OCI-LY3 (cell line): ENCODE measurements around the gene SNAP25.

Source experiments
- H2AFZ ChIP-seq: fragments of 200-600, 300-600 bp; shearing (Covaris generic); 2 replicates; pipeline ENCODE4 v1.6.0; 2014; ENCODE audit warnings: antibody characterized with exemption, low read depth, low read length
- H3K27ac ChIP-seq: fragments of 200-600, 300-600 bp; sonication (generic); 2 replicates; pipeline ENCODE4 v1.5.1; 2014; ENCODE audit warnings: mild to moderate bottlenecking, low read length, moderate library complexity, mixed read lengths
- H3K27me3 ChIP-seq: fragments of 200-600, 300-600 bp; sonication (generic); 2 replicates; pipeline ENCODE4 v1.6.1; 2014; ENCODE audit warnings: low read depth, low read length, mixed read lengths
- H3K36me3 ChIP-seq: fragments of 200-600, 300-600 bp; sonication (generic); replicated peaks from 2 replicates; pipeline ENCODE3; 2014; ENCODE audit warnings: low read depth, low read length, mixed read lengths
- H3K4me1 ChIP-seq: fragments of 300-600, 200-600 bp; sonication (generic); 2 replicates; pipeline ENCODE4 v1.6.1; 2014; ENCODE audit warnings: low read length, mixed read lengths
- H3K4me2 ChIP-seq: fragments of 200-600, 300-600 bp; sonication (generic); 2 replicates; pipeline ENCODE4 v1.6.1; 2014; ENCODE audit warnings: low read length, mixed read lengths
- H3K4me3 ChIP-seq: fragments of 300-600, 200-600 bp; sonication (generic); 2 replicates; pipeline ENCODE4 v1.5.1; 2014; ENCODE audit warnings: antibody characterized with exemption, mild to moderate bottlenecking, low read length, moderate library complexity
- H3K79me2 ChIP-seq: fragments of 300-600, 200-600 bp; shearing (Covaris generic); 2 replicates; pipeline ENCODE4 v1.6.1; 2014; ENCODE audit warnings: mild to moderate bottlenecking, low read length, mixed read lengths
- H3K9ac ChIP-seq: fragments of 300-600, 200-600 bp; shearing (Covaris generic); 2 replicates; pipeline ENCODE4 v1.6.0; 2014; ENCODE audit warnings: mild to moderate bottlenecking, low read length, moderate library complexity
- H3K9me3 ChIP-seq: fragments of 200-600, 300-600 bp; shearing (Covaris generic); 2 replicates; pipeline ENCODE4 v1.6.1; 2014; ENCODE audit warnings: low read length, mixed read lengths; ENCODE audit not compliant: insufficient read depth
- H4K20me1 ChIP-seq: fragments of 200-600, 300-600 bp; sonication (generic); 2 replicates; pipeline ENCODE4 v1.6.1; 2016; ENCODE audit warnings: low read length, mixed read lengths; ENCODE audit not compliant: insufficient read depth
- EZH2phosphoT487 ChIP-seq: fragments of 200-600 bp; shearing (Covaris generic); IDR thresholded peaks from 2 replicates; pipeline ENCODE4 v1.6.1; 2018; ENCODE audit warnings: antibody characterized with exemption, mixed run types, low read depth
- TF ChIP-seq, protein P1 (sequence below): fragments of 200-600, 300-600 bp; sonication (generic); IDR thresholded peaks from 2 replicates; pipeline ENCODE4 v1.5.1; 2014; ENCODE audit warnings: antibody characterized with exemption, low read length, low read depth

The SNAP25 gene

DNA sequence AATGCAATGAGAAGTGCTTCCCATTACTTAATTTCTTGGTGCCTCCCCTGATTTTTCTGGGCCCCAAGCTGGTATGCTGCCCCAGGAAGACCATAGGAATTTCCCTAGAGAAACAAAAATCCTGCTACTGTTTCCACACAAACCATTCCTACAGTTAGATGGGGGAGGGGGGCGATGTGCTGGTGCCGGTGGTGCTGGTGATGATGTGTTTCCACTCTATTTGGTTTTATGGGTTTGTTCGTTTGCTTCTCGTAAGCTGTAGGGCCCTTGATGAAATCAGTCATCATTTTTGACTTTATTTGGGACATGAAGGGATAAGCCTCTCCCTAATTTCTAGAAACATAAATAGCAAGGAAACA lies 110.2 kb downstream of the SNAP25 start:
- peak overlapping the region; percentile 78 for H3K4me2 ChIP-seq
- TF ChIP-seq, protein P1, sequence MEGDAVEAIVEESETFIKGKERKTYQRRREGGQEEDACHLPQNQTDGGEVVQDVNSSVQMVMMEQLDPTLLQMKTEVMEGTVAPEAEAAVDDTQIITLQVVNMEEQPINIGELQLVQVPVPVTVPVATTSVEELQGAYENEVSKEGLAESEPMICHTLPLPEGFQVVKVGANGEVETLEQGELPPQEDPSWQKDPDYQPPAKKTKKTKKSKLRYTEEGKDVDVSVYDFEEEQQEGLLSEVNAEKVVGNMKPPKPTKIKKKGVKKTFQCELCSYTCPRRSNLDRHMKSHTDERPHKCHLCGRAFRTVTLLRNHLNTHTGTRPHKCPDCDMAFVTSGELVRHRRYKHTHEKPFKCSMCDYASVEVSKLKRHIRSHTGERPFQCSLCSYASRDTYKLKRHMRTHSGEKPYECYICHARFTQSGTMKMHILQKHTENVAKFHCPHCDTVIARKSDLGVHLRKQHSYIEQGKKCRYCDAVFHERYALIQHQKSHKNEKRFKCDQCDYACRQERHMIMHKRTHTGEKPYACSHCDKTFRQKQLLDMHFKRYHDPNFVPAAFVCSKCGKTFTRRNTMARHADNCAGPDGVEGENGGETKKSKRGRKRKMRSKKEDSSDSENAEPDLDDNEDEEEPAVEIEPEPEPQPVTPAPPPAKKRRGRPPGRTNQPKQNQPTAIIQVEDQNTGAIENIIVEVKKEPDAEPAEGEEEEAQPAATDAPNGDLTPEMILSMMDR = no peak
- no peak for TF ChIP-seq EZH2phosphoT487

DNA sequence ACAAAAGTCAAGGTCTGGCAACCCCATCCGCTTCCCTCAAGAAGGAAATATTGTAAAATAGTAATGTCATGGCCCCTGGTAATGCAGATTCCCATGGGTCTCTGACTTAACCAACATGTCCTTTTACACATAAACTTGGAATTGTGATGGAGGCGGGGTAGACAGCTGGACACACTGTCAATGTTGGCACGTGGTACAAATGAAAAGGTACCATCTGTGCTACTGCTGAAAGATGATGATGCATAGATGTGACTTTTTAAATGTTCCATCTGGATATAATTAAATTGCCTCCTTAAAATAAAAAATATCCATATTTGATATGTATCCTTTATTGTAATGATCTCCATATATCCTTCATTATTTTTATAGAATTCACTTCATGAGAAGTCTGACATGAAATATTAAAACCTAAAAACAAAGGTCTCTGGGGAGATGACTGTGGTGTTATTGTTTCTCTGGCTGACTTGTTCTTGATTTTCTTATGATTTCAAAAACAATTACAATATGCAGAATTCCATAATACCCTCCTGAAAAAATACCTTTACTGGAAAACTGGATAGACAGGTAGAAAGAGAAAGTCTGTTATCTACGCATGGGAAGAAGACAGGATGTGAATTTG lies 110.9 kb downstream of the SNAP25 start:
- H4K20me1 ChIP-seq = no peaks in the 10 kb centered on the region
- no peaks in the 10 kb centered on the region for H3K36me3 ChIP-seq
- no peak overlapping the region for H3K27ac ChIP-seq
- H3K4me2 ChIP-seq = no peak overlapping the region
- H3K4me3 ChIP-seq = no peak overlapping the region
- TF ChIP-seq, protein P1 = no peak
- TF ChIP-seq EZH2phosphoT487 = no peak
- H3K4me1 ChIP-seq = peaks cover 5% of the 10 kb centered on the region; the same call in 1 of the 2 replicates
- H2AFZ ChIP-seq = no peak overlapping the region
- H3K9ac ChIP-seq = no peak overlapping the region
- H3K27me3 ChIP-seq = peaks cover 32% of the 10 kb centered on the region
- no peaks in the 10 kb centered on the region for H3K9me3 ChIP-seq
- H3K79me2 ChIP-seq = no peaks in the 10 kb centered on the region

More for the DNA sequence above, 110.2 kb downstream of the SNAP25 start:
- Histone ChIP-seq H3K36me3 (no peaks in the 10 kb centered on the region), H3K9me3 (no peaks in the 10 kb centered on the region), H3K27ac (no peak overlapping the region), H3K4me3 (peak overlapping the region; percentile 75), H2AFZ (peak overlapping the region; percentile 43; the same call in 1 of the 2 replicates), H3K79me2 (no peaks in the 10 kb centered on the region), H3K9ac (peak overlapping the region; percentile 37; the same call in 1 of the 2 replicates), H3K27me3 (peaks cover 27% of the 10 kb centered on the region), H4K20me1 (no peaks in the 10 kb centered on the region), H3K4me1 (peaks cover 5% of the 10 kb centered on the region; the same call in 1 of the 2 replicates)

DNA sequence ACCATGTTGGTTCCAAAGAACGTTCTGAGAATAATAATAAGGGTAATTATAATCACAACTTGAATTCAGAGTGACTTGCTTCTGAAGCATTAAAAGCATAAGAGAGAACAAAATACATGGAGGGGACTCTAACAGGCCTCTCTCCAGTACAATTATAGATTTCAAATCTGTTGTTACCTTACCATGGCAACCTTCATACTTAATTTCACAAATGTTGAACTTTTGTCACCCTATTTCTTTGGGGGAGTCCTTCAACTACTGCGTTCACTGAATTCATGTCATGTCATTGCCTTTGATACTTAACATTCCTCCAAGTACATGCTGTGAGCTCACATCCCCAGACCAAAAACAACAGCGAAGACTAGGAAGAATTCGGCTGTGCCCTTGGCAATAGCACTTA lies 111.4 kb downstream of the SNAP25 start:
- H3K27me3 ChIP-seq = peaks cover 30% of the 10 kb centered on the region
- H3K27ac ChIP-seq = no peak overlapping the region
- no peaks in the 10 kb centered on the region for H3K79me2 ChIP-seq
- H3K9ac ChIP-seq = no peak overlapping the region
- no peaks in the 10 kb centered on the region for H4K20me1 ChIP-seq
- H3K4me1 ChIP-seq = peaks cover 5% of the 10 kb centered on the region; the same call in 1 of the 2 replicates
- no peaks in the 10 kb centered on the region for H3K9me3 ChIP-seq
- no peak overlapping the region for H2AFZ ChIP-seq
- TF ChIP-seq EZH2phosphoT487 = no peak
- TF ChIP-seq, protein P1 = no peak
- no peak overlapping the region for H3K4me2 ChIP-seq
- no peaks in the 10 kb centered on the region for H3K36me3 ChIP-seq
- no peak overlapping the region for H3K4me3 ChIP-seq

DNA sequence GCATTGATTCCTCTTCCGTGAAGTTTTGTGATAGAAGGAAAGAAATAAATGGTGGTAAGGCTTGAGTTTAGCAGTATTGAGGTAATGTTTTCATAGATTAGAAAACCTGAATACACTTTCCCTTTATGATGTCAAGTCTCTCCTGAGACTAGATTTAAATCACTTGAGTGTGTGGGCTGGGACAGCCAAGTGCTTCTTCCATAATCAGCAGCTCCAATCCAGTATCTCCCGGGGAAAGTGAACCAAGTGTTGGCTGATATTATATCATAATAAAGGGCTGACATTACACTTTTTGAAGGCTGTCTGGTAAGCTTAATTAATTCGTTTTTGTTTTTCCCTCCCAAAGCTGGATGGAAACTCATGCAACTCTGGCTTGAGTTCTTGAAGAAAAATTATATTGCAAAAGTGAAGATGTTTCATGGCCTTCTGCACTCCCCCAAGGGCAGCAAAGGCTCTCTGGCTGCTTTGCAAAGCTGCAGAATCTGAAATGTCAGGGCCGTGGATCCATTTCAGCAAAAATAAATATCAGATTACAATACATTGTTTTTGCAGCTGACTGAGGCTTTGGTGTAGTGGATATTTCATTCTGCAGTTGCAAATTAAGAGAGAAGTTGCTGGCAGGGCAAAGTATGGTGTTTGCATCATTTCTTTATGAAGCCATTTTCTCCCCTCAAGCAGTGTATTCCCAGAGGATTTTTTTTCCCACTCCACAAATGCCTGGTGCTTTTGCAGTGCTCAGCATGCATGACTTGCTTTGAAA lies 114.2 kb downstream of the SNAP25 start:
- TF ChIP-seq, protein P1 = no peak
- no peak for TF ChIP-seq EZH2phosphoT487
- Histone ChIP-seq H3K27ac (no peak overlapping the region), H3K9ac (no peak overlapping the region), H3K4me2 (no peak overlapping the region), H4K20me1 (no peaks in the 10 kb centered on the region), H3K36me3 (no peaks in the 10 kb centered on the region), H3K27me3 (peaks cover 50% of the 10 kb centered on the region), H2AFZ (no peak overlapping the region), H3K4me3 (no peak overlapping the region), H3K4me1 (peaks cover 12% of the 10 kb centered on the region), H3K9me3 (no peaks in the 10 kb centered on the region), H3K79me2 (no peaks in the 10 kb centered on the region)
